HCT116 (cell line): ENCODE data around the gene SGK2. TPM values are rescaled to one million over a fixed set of nuclear protein-coding genes. Genes with fewer than 3 reads are reported as not detected.

Experiments used
- ATAC-seq: fragments of 200-7000 bp; cut with Tn5 transposase; 2 replicates; pipeline ENCODE4 v1.9.1; 2020; ENCODE audit warnings: mild to moderate bottlenecking, moderate library complexity
- BruUV-seq: library from RNA; stranded (reverse); fragments of 400-500 nt; replicated peaks from 2 replicates; lab custom pipeline; 2021; lab: Mats Ljungman, UMichigan
- CTCF ChIA-PET: fragments of 300-600 bp; sonication (Branson Sonifier 250); formaldehyde crosslinking; loops from one replicate; lab custom pipeline; 2021; ENCODE audit warnings: antibody characterized with exemption; lab: Charles Lee
- POLR2A ChIA-PET: fragments of 300-600, 350-600 bp; sonication (Branson Sonifier 250); formaldehyde crosslinking; loops from one replicate; lab custom pipeline; 2021; ENCODE audit warnings: antibody characterized with exemption; lab: Charles Lee
- RAD21 ChIA-PET, 2 experiments: fragments of 300-600 bp; sonication (Branson Sonifier 250); formaldehyde crosslinking; loops; one replicate each; lab custom pipeline; 2023; ENCODE audit warnings: low total read pairs in 2 of 2; ENCODE audit not compliant: uncharacterized antibody in 2 of 2, unreplicated experiment in 2 of 2, low non-redundant PET in 1 of 2; lab: Charles Lee
- DNase-seq: peaks from one replicate; pipeline ENCODE4 v3.0.0-alpha.2; 2010; ENCODE audit warnings: low read depth, low spot score
- H2AFZ ChIP-seq: fragments of 200-600 bp; shearing (Covaris generic), sonication (generic); 2 replicates; pipeline ENCODE4 v1.6.1; 2017; ENCODE audit warnings: low read depth, mixed run types, mixed read lengths, antibody characterized with exemption, low read length; ENCODE audit not compliant: poor library complexity, severe bottlenecking
- H3K27ac ChIP-seq: 2 replicates; pipeline ENCODE4 v1.5.1; 2012; ENCODE audit warnings: low read depth, low read length
- H3K27me3 ChIP-seq: fragments of 200-600 bp; sonication (generic); 2 replicates; pipeline ENCODE4 v1.6.1; 2016; ENCODE audit warnings: mixed run types, low read length, mixed read lengths; ENCODE audit not compliant: insufficient read depth
- H3K36me3 ChIP-seq, 2 experiments: fragments of 200-500 bp in 1 of 2; fragments of 200-600 bp in 1 of 2; sonication (Bioruptor generic) in 1 of 2; sonication (generic) in 1 of 2; 2 replicates each; pipeline versions ENCODE4 v1.5.1 to v1.6.1; 2014 to 2016; ENCODE audit warnings: low read length in 2 of 2, inconsistent platforms in 1 of 2, mixed read lengths in 1 of 2, mixed run types in 1 of 2; ENCODE audit not compliant: insufficient read depth in 2 of 2, control insufficient read depth in 1 of 2
- H3K4me1 ChIP-seq, 2 experiments: fragments of 200-600 bp in 1 of 2; sonication (generic) in 1 of 2; 2 replicates each; pipeline versions ENCODE4 v1.5.1 to v1.6.1; 2012 to 2017; ENCODE audit warnings: low read length in 2 of 2, inconsistent platforms in 1 of 2, mild to moderate bottlenecking in 1 of 2, mixed read lengths in 1 of 2, mixed run types in 1 of 2, moderate library complexity in 1 of 2; ENCODE audit not compliant: insufficient read depth in 2 of 2, control insufficient read depth in 1 of 2
- H3K4me2 ChIP-seq: fragments of 200-600 bp; sonication (generic); 2 replicates; pipeline ENCODE4 v1.6.1; 2017; ENCODE audit warnings: mixed run types, low read length, mixed read lengths
- H3K4me3 ChIP-seq, 2 experiments: fragments of 200-600 bp in 1 of 2; sonication (generic) in 1 of 2; replicated peaks in 1 of 2; 2 replicates each; pipeline ENCODE4 v1.5.1; 2011 to 2016; ENCODE audit warnings: low read length in 2 of 2, control low read depth in 1 of 2, low read depth in 1 of 2, mild to moderate bottlenecking in 1 of 2, mixed read lengths in 1 of 2, mixed run types in 1 of 2
- H3K79me2 ChIP-seq: fragments of 200-600 bp; sonication (generic); 2 replicates; pipeline ENCODE4 v1.6.1; 2017; ENCODE audit warnings: mild to moderate bottlenecking, mixed run types, low read length, moderate library complexity, mixed read lengths; ENCODE audit not compliant: insufficient read depth
- H3K9ac ChIP-seq: fragments of 200-600 bp; sonication (generic); 2 replicates; pipeline ENCODE4 v1.6.1; 2016; ENCODE audit warnings: low read length, mixed read lengths
- H3K9me2 ChIP-seq: fragments of 200-600 bp; sonication (generic), shearing (Covaris generic); 2 replicates; pipeline ENCODE4 v1.6.1; 2017; ENCODE audit warnings: mixed run types, mild to moderate bottlenecking, moderate library complexity; ENCODE audit not compliant: insufficient read depth
- H3K9me3 ChIP-seq, 2 experiments: fragments of 200-500 bp in 1 of 2; fragments of 200-600 bp in 1 of 2; sonication (Bioruptor generic) in 1 of 2; sonication (generic) in 1 of 2; 2 replicates each; pipeline ENCODE4 v1.6.1; 2014 to 2017; ENCODE audit warnings: low read length in 2 of 2, mixed read lengths in 2 of 2, inconsistent platforms in 1 of 2, low read depth in 1 of 2, mild to moderate bottlenecking in 1 of 2, mixed run types in 1 of 2, moderate library complexity in 1 of 2; ENCODE audit not compliant: control insufficient read depth in 1 of 2, insufficient read depth in 1 of 2
- H4K20me1 ChIP-seq: fragments of 200-600 bp; sonication (generic), shearing (Covaris generic); 2 replicates; pipeline ENCODE4 v1.6.1; 2017; ENCODE audit warnings: mixed run types, mild to moderate bottlenecking, moderate library complexity; ENCODE audit not compliant: insufficient read depth
- CBX3 ChIP-seq: IDR thresholded peaks from 2 replicates; pipeline ENCODE4 v1.6.1; 2012; ENCODE audit warnings: low read depth
- CTCF ChIP-seq, 3 experiments: fragments of 200-600 bp in 1 of 3; sonication (generic) in 1 of 3; IDR thresholded peaks in 2 of 3; conservative IDR thresholded peaks in 1 of 3; 2 replicates each; pipeline ENCODE4 v1.5.1; 2012 to 2017; ENCODE audit warnings: low read depth in 2 of 3, low read length in 2 of 3, antibody characterized with exemption in 1 of 3, borderline replicate concordance in 1 of 3, control low read depth in 1 of 3, mild to moderate bottlenecking in 1 of 3, mixed read lengths in 1 of 3, mixed run types in 1 of 3, moderate library complexity in 1 of 3; ENCODE audit not compliant: insufficient read depth in 1 of 3
- EZH2 ChIP-seq: fragments of 200-600 bp; sonication (generic); IDR thresholded peaks from 2 replicates; pipeline ENCODE4 v1.6.1; 2017; ENCODE audit warnings: antibody characterized with exemption, mixed run types
- FOSL1 ChIP-seq: IDR thresholded peaks from 2 replicates; pipeline ENCODE4 v1.6.1; 2012; ENCODE audit warnings: low read depth
- JUND ChIP-seq: IDR thresholded peaks from 2 replicates; pipeline ENCODE4 v1.6.1; 2012
- MAX ChIP-seq: IDR thresholded peaks from 2 replicates; pipeline ENCODE4 v1.6.1; 2012
- POLR2AphosphoS5 ChIP-seq: IDR thresholded peaks from 2 replicates; pipeline ENCODE4 v1.6.1; 2011; ENCODE audit warnings: mild to moderate bottlenecking, low read depth, low read length, moderate library complexity
- RAD21 ChIP-seq: IDR thresholded peaks from 2 replicates; pipeline ENCODE4 v1.6.1; 2012; ENCODE audit warnings: low read depth, mild to moderate bottlenecking
- SRF ChIP-seq: IDR thresholded peaks from 2 replicates; pipeline ENCODE4 v1.6.1; 2012; ENCODE audit warnings: low read depth
- YY1 ChIP-seq: IDR thresholded peaks from 2 replicates; pipeline ENCODE4 v1.6.1; 2011; ENCODE audit warnings: low read length, low read depth, moderate library complexity, mild to moderate bottlenecking; ENCODE audit not compliant: insufficient replicate concordance; ENCODE audit errors: extremely low read depth
- ZBTB33 ChIP-seq: IDR thresholded peaks from 2 replicates; pipeline ENCODE4 v1.6.1; 2011; ENCODE audit warnings: mild to moderate bottlenecking, low read length, moderate library complexity; ENCODE audit not compliant: insufficient replicate concordance; ENCODE audit errors: extremely low read depth
- ZFX ChIP-seq: fragments of 450-650 bp; IDR thresholded peaks from 2 replicates; pipeline ENCODE4 v1.6.1; 2017
- intact Hi-C: fragments of 100-400 bp; cut with micrococcal nuclease; formaldehyde crosslinking; loops from 2 replicates; pipeline ENCODE4 v1.10.0; 2022
- total RNA-seq: library from RNA; stranded (reverse); gene quantifications from one replicate; pipeline ENCODE4 v1.2.1, GENCODE V29; 2021; ENCODE audit not compliant: unreplicated experiment

The SGK2 gene
- total RNA-seq, 1 experiment from 2014 or later, result 2.3 TPM

- POLR2A ChIA-PET, result no interaction called here
- RAD21 ChIA-PET, result interaction anchor here in 1 of 2 experiments (0.7 kb wide), 1 partner anchor 9 kb away, joined by 3 read pairs; no protein-coding TSS in a partner anchor
- CTCF ChIA-PET, result interaction anchor here (1.1 to 2.9 kb wide), 2 partner anchors 9 to 20 kb away, joined by 3 to 9 read pairs; no protein-coding TSS in a partner anchor
- no peaks in the 10 kb centered on the region for H3K9me3 ChIP-seq
- no peaks in the 10 kb centered on the region for H4K20me1 ChIP-seq
- no peak overlapping the region for H3K9ac ChIP-seq
- no peak overlapping the region for H3K4me3 ChIP-seq
- DNase-seq (no peak), ATAC-seq (no peak)
- no peaks in the 10 kb centered on the region for H3K36me3 ChIP-seq
- no peak overlapping the region for H3K4me2 ChIP-seq
- H3K79me2 ChIP-seq, result no peaks in the 10 kb centered on the region
- no peak overlapping the region for H3K27ac ChIP-seq
- no peaks in the 10 kb centered on the region for H3K27me3 ChIP-seq
- H3K9me2 ChIP-seq, result no peaks in the 10 kb centered on the region
- intact Hi-C loops, result no loop called here
- no TSS peak for BruUV-seq
- H3K4me1 ChIP-seq, result no peaks in the 10 kb centered on the region
- H2AFZ ChIP-seq, result no peak overlapping the region
- TF ChIP-seq SRF (no peak), ZBTB33 (no peak), MAX (no peak), YY1 (no peak), FOSL1 (no peak), JUND (no peak), POLR2AphosphoS5 (no peak), EZH2 (no peak), RAD21 (no peak), CTCF (IDR thresholded peaks at IDR 0.05 in 2 of 3, conservative IDR thresholded peaks at IDR 0.05 in 1 of 3; ENCODE audit: borderline replicate concordance in 1 of 3, insufficient read depth in 1 of 3, low read depth in 2 of 3, low read length in 2 of 3) (no peak), CBX3 (no peak), ZFX (no peak)
Measured at GRCh38 chr20:43529051-43529450, 29.8 kb upstream of the SGK2 start.
